HFF-Myc (cell line): ENCODE measurements around the gene DUSP8.

ENCODE experiments used
- DNase-seq: peaks from one replicate; pipeline ENCODE4 v3.0.0-alpha.2; 2011; ENCODE audit warnings: low read depth; ENCODE audit errors: extremely low read depth
- H3K4me3 ChIP-seq: replicated peaks from 2 replicates; pipeline ENCODE4 v1.5.1; 2011; ENCODE audit warnings: low read depth, mild to moderate bottlenecking, control low read depth, low read length
- TF ChIP-seq, protein P1 (sequence below): IDR thresholded peaks from 2 replicates; pipeline ENCODE4 v1.5.1; 2012; ENCODE audit warnings: mild to moderate bottlenecking, low read depth, low read length, control low read depth; ENCODE audit errors: missing control alignments

The DUSP8 gene

DNA sequence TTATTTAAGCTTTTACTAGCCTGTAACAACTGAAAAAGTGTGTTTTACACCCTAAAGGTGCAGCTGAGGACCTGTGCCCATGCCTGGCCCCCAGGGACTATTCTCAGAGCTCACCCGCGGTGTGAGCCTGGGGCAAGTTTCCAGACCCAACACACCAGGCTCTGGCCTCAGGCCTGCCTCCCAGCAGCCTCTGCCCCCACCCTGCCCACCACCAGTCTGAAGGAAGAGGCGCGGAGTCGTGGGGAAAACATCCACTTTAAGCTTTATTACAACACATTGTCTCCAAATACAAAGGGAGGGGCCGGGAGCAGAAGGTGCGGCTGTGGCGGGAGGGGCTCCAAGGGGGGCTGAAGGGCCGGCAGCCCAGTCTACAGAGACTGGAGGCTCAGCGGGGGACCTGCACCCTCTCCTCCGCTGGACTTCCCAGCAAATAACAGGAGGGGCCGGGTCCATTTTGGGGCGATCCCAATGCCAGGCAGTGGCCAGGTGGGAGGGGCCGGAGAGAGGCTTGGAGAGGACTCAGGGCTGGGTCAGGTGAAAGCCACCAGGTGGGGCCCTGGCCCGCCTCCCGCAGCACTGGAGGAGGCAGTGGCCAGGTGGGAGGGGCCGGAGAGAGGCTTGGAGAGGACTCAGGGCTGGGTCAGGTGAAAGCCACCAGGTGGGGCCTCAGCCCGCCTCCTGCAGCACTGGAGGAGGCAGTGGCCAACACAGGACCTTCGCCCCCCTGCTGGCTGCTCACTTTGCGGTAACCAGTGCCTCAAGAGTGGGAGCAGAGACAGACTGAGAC lies 18.1 kb downstream of the DUSP8 start:
- TF ChIP-seq, protein P1, sequence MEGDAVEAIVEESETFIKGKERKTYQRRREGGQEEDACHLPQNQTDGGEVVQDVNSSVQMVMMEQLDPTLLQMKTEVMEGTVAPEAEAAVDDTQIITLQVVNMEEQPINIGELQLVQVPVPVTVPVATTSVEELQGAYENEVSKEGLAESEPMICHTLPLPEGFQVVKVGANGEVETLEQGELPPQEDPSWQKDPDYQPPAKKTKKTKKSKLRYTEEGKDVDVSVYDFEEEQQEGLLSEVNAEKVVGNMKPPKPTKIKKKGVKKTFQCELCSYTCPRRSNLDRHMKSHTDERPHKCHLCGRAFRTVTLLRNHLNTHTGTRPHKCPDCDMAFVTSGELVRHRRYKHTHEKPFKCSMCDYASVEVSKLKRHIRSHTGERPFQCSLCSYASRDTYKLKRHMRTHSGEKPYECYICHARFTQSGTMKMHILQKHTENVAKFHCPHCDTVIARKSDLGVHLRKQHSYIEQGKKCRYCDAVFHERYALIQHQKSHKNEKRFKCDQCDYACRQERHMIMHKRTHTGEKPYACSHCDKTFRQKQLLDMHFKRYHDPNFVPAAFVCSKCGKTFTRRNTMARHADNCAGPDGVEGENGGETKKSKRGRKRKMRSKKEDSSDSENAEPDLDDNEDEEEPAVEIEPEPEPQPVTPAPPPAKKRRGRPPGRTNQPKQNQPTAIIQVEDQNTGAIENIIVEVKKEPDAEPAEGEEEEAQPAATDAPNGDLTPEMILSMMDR: no peak
- no peak for DNase-seq
- H3K4me3 ChIP-seq: no peak overlapping the region

DNA sequence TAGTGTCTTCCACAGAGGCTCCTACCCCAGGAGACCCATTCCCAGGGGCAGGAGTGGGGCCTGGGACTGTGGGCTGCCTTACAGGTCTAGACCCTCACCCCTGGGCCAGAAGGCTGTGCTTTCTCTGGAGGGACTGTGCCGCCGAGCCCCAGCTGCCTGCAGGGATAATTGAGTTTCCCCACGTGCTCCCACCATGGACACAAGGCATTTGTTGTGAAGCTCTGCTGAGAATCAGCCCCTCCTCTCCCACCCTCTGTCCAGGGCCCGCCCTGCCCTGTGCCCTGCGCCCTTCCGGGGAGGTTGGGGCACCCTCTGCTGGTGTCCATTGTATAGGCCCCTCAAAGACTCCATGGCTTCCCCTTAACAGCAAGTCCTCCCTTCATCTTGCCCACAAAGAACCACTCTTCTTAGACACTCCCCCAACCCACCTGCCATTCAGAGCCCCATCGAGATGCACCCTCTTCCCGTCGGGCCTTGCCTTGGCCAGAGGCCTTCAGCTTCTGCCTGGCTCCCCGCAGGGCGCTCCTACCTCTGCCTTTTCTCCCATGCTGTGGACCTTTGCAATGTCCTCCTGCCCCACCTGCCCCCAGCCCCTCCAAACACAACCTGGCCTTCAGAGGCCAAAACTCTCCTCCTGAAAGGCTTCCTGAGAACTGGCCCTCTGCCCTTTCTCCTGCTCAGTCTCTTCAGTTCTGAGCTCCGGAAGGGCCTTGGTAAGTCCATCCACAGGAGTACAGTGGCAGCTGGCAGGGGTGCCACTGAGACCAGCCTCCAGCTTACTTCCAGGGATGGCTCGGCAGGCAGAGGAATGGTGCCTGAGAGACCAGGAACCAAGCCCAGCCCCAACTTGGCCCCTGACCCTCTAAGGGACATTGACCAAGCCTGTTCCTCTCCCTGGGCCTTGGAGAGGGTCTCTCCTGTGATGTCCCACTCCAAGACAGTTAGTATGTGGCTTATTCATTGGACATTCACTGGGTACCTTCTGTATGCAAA lies 22.4 kb downstream of the DUSP8 start:
- TF ChIP-seq, protein P1: no peak
- no peak overlapping the region for H3K4me3 ChIP-seq
- no peak for DNase-seq

DNA sequence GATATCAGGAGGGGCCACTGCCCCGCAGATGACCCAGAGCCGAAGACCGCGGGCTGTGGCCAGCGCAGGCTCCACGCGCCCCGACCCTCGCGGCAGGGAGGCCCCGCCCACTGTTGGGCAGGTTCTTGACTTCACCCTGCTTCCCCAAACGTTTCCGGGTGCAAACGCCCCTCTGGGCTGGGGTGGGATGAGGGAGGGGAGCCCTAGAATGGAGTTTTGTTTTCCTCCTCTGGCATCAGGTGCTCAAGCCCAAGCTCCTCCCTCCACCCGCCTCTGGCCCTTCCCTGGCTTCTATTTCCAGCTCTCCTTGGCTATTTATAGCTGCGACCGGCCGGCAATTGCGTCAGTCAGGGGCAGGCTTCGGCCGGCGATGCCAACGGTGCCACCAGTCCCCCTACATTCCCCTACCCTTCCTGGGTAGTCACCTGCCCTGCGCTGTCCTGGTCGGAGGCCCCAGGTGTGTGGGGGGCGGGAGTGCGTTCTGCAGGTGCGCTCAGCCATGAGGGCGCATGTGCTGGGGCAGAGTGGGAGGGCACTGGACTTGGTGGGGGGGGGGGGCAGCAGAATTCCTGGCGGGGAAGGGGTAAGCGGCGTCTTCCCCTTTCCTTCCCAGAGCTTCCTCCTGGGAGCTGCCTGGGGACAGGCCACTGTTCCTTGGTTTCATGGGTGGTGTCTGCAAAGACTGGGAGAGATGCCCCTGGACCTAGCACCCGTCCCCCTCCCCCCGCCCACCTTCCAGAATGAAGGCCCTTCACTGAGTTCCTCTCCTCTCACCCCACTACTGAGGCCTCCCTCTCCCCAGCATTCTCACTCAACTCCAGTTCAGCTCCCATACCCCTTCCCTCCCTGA lies 23.6 kb downstream of the DUSP8 start:
- no peak overlapping the region for H3K4me3 ChIP-seq
- no peak for DNase-seq
- TF ChIP-seq, protein P1: no peak

DNA sequence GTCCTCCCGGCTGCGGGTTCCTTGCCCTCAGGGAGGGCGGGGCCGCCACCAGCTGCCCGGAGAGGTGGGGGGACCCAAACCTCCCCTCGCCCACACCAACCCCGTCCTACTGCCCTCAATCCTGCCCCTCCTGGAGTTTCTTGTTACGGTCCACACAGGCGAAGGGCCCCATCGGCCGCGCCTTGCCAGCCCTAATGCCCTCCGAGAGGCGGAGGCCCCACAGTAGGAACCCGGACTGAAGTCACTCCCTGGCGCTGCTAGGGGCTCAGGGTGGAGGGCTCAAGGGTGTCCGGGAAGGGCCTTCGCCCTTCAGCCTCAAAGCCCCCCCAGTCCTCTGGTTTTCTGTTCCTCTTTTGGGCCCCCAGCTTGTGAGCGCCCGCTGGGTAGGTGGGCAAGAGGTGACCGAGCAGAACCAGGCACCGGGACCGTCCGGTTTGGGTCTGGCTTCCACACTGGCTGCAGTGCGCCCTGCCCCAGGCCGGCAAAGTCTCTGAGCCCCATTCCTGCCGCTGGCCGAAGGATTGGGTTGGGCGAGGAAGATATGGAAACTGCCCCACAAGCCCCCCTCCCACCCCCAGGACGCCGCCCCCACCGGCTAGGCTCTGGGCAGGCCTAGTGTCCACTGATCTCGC lies 24.5 kb downstream of the DUSP8 start:
- H3K4me3 ChIP-seq: no peak overlapping the region
- DNase-seq: no peak
- TF ChIP-seq, protein P1: no peak

DNA sequence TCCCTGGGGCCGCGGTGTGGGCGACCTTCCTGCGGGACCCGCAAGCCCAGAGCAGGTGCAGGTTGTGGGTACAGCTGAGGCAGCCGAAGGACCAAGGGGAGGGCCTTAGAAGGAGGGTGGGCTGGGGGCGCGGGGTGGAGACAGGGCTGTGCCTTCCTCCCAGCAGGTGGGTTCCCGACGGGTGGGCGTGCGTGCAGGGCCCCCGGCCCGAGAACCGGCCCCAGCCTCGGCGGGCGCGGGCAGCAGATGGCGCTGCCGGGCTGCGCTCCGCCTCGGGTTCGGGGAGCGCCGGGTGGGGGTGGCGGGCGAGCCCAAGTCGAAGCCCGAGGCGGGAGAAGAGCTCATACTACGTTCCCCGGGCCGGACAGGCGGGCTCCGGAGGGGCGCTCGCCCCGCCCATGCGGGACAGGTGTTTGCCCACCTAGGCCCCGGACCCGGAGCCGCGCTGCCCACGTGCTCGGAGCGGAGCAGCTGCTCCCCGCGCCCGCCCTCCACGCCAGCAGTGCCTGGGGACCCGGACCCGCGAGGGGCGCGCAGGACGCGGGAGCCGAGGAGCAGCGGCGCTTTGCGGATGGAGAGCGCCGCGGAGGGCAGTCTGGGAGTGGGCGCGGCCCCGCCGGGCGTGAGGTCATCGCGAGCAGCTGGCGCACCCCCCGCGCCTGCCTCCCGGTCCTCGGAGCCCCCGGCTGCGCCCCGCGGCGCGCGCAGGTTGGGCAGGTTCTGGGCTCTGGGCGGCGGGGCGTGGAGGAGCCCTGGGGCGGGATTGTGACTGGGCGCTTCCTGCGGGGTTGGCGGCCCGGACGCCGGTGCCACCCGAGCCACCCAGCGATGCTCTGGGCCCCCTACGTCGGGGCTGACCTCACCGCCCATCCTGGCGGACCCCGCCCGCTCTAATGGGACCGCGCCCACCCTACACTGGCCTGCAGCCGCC lies 25.3 kb downstream of the DUSP8 start:
- TF ChIP-seq, protein P1: peak; percentile 65
- DNase-seq: no peak
- 0 out of 2 replicates have a peak overlapping the region, but pooled peaks have one; percentile 19 for H3K4me3 ChIP-seq
